ENCODE results near the gene HS3ST3A1. TPM values are rescaled to one million over a fixed set of nuclear protein-coding genes. Genes with fewer than 3 reads are reported as not detected.

HS3ST3A1 gene
- total and polyA plus RNA-seq, 2 of the 8 experiments (the other 6 are each of a cell fraction or from before 2014, with no cell fraction given), result 5.4 to 5.7 TPM

DNA sequence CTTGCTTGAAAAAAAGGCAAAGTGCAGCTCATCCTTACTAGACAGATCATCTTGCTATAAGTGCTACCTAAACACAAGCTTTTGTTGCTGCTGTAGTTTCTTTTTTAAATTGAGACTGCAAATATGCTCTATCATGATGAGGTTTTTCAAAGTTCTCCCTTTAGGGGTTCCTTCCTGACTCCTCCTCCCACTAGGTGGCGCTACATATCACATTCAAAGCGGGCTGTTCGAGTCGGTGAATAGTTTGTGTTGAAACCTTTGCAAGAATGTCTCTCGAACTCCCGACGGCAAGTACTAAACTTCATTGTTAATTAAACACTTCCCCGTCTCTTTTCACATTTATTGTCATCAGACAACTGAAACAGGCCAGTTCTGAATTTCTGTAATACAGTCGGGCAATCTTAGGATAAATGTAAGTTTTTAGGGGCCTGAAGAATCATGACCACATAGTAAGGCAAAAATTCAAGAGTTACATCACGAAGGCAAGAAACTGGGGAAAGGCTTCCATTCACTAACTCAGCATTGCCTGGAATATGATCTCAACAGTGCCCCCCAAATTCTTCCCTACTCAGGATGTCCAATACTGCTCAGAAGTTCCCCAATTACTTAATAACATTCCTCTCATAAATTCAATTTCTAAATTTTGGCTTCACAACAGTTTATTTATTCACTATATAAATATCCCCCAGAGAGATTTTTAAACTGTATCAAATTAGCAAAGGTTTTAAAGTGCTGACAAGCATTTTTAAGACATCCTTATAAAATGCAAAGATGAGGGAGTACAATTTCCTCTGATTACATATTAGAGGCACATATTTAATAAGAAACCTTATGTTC lies 6.7 kb downstream of the HS3ST3A1 start (continued):
- TF ChIP-seq CHD2 (IDR thresholded peaks at IDR 0.05; ENCODE audit: low read length), result no peak
- TF ChIP-seq NRF1 (IDR thresholded peaks at IDR 0.05; ENCODE audit: low read depth, low read length), result no peak
- TF ChIP-seq HDAC6 (IDR thresholded peaks at IDR 0.05; ENCODE audit: low read depth, low read length), result no peak
- 0 out of 2 replicates have a peak, but pooled peaks have one; percentile 35 for TF ChIP-seq TEAD4 (IDR thresholded peaks at IDR 0.05; ENCODE audit: low read depth, low read length)
- TF ChIP-seq, protein P1, sequence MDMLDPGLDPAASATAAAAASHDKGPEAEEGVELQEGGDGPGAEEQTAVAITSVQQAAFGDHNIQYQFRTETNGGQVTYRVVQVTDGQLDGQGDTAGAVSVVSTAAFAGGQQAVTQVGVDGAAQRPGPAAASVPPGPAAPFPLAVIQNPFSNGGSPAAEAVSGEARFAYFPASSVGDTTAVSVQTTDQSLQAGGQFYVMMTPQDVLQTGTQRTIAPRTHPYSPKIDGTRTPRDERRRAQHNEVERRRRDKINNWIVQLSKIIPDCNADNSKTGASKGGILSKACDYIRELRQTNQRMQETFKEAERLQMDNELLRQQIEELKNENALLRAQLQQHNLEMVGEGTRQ (IDR thresholded peaks at IDR 0.05; ENCODE audit: low read length), result no peak
- no peak for TF ChIP-seq CBX5 (IDR thresholded peaks at IDR 0.05; ENCODE audit: low read depth, low read length)
- no peak for TF ChIP-seq GTF2F1 (IDR thresholded peaks at IDR 0.05; ENCODE audit: borderline replicate concordance, low read depth, low read length)
- no peak for TF ChIP-seq KDM5A (IDR thresholded peaks at IDR 0.05; ENCODE audit: low read length)
- TF ChIP-seq CREB1 (IDR thresholded peaks at IDR 0.05), result no peak
- TF ChIP-seq SUZ12 (IDR thresholded peaks at IDR 0.05; ENCODE audit: low read length), result no peak
- TF ChIP-seq SIX5 (IDR thresholded peaks at IDR 0.05; ENCODE audit: low read depth, low read length), result no peak
- TF ChIP-seq GABPA (IDR thresholded peaks at IDR 0.05; ENCODE audit: borderline replicate concordance, insufficient read depth, low read length), result no peak
- 0 out of 2 replicates have a peak, but pooled peaks have one; percentile 16 for TF ChIP-seq BACH1 (IDR thresholded peaks at IDR 0.05; ENCODE audit: low read length)
